A549 (cell line): Measurements from ENCODE around the gene WFIKKN1. TPM values are rescaled to one million over a fixed set of nuclear protein-coding genes. Genes with fewer than 3 reads are reported as not detected.

Source experiments
- ATAC-seq, 2 experiments: fragments of 200-7000 bp in 1 of 2; fragments of >200 bp in 1 of 2; cut with Nextera tagmentation in 1 of 2; cut with Tn5 transposase in 1 of 2; 3 replicates each; pipeline versions ENCODE4 v1.8.0 to v1.9.1; 2018 to 2020; ENCODE audit warnings: mild to moderate bottlenecking in 1 of 2, moderate library complexity in 1 of 2
- CTCF ChIA-PET: fragments of 300-600 bp; sonication (Branson Sonifier 250); formaldehyde crosslinking; extraction: SDS; loops from one replicate; lab custom pipeline; 2021; ENCODE audit warnings: antibody characterized with exemption, inconsistent platforms; lab: Yijun Ruan, JAX
- POLR2A ChIA-PET: fragments of 350-600 bp; formaldehyde crosslinking; extraction: SDS; loops from one replicate; lab custom pipeline; 2021; ENCODE audit warnings: antibody characterized with exemption, inconsistent platforms; lab: Yijun Ruan, JAX
- DNase-seq, 2 experiments: peaks; one replicate each; pipeline versions ENCODE4 v3.0.0 to v3.0.0-alpha.2; 2011 to 2016; ENCODE audit warnings: low read depth in 1 of 2, low spot score in 1 of 2
- FAIRE-seq: peaks from 2 replicates; lab custom pipeline; 2011; peaks lifted over from hg19 to GRCh38; lab: Jason Lieb, UNC
- H3K27ac ChIP-seq, 2 experiments: fragments of >200 bp; sonication (Bioruptor Twin); formaldehyde crosslinking; 3 replicates each; pipeline ENCODE4 v1.5.1; 2016 to 2017
- H3K4me1 ChIP-seq: fragments of >200 bp; sonication (Bioruptor Twin); formaldehyde crosslinking; 3 replicates; pipeline ENCODE4 v1.6.1; 2016
- H3K4me2 ChIP-seq: fragments of >200 bp; sonication (Bioruptor Twin); formaldehyde crosslinking; 3 replicates; pipeline ENCODE4 v1.6.1; 2016
- H3K4me3 ChIP-seq: fragments of >200 bp; sonication (Bioruptor Twin); formaldehyde crosslinking; 3 replicates; pipeline ENCODE4 v1.5.1; 2016
- H3K9me3 ChIP-seq: fragments of >200 bp; sonication (Bioruptor Twin); formaldehyde crosslinking; 3 replicates; pipeline ENCODE4 v1.6.1; 2016
- BHLHE40 ChIP-seq: IDR thresholded peaks from 2 replicates; pipeline ENCODE4 v1.6.1; 2012; ENCODE audit warnings: low read depth, low read length, inconsistent platforms
- CBX8 ChIP-seq: fragments of 200-600 bp; sonication (generic); IDR thresholded peaks from 2 replicates; pipeline ENCODE4 v1.6.1; 2016
- CHD2 ChIP-seq: fragments of 150-350 bp; IDR thresholded peaks from 2 replicates; pipeline ENCODE4 v1.6.1; 2014; ENCODE audit warnings: low read length; ENCODE audit not compliant: partially characterized antibody
- CHD4 ChIP-seq: fragments of 200-600 bp; sonication (generic); IDR thresholded peaks from 2 replicates; pipeline ENCODE4 v1.6.1; 2016; ENCODE audit warnings: antibody characterized with exemption, mild to moderate bottlenecking, borderline replicate concordance
- EHMT2 ChIP-seq: fragments of 200-600 bp; sonication (generic); IDR thresholded peaks from 2 replicates; pipeline ENCODE4 v1.6.1; 2016; ENCODE audit warnings: antibody characterized with exemption, low read depth, mild to moderate bottlenecking, moderate library complexity
- EP300 ChIP-seq, 2 experiments: fragments of >200 bp; sonication (Bioruptor Twin); formaldehyde crosslinking; IDR thresholded peaks; 2 replicates in 1 of 2; 3 replicates in 1 of 2; pipeline ENCODE4 v1.6.1; 2016 to 2017
- FOSB ChIP-seq: fragments of 250-450 bp; sonication (Bioruptor Pico); IDR thresholded peaks from 2 replicates; pipeline ENCODE4 v1.5.0; 2020; ENCODE audit warnings: mild to moderate bottlenecking, moderate library complexity
- FOXS1 ChIP-seq: fragments of 250-450 bp; sonication (Bioruptor Pico); IDR thresholded peaks from 2 replicates; pipeline ENCODE4 v1.5.0; 2020; ENCODE audit warnings: mild to moderate bottlenecking, moderate library complexity
- HDAC2 ChIP-seq: fragments of 200-600 bp; sonication (generic); IDR thresholded peaks from 2 replicates; pipeline ENCODE4 v1.6.1; 2016
- HEYL ChIP-seq: fragments of 250-450 bp; sonication (Bioruptor Pico); IDR thresholded peaks from 2 replicates; pipeline ENCODE4 v1.8.0; 2021; ENCODE audit warnings: mild to moderate bottlenecking, moderate library complexity
- HOXB13 ChIP-seq: fragments of 250-450 bp; sonication (Bioruptor Pico); IDR thresholded peaks from 2 replicates; pipeline ENCODE4 v1.5.0; 2020; ENCODE audit warnings: low read depth, mild to moderate bottlenecking, moderate library complexity
- JUN ChIP-seq, 2 experiments: fragments of >200 bp; sonication (Bioruptor Twin); formaldehyde crosslinking; IDR thresholded peaks; 2 replicates in 1 of 2; 3 replicates in 1 of 2; pipeline ENCODE4 v1.6.1; 2016 to 2017
- KDM5A ChIP-seq: fragments of 200-600 bp; sonication (generic); IDR thresholded peaks from 2 replicates; pipeline ENCODE4 v1.6.1; 2016; ENCODE audit warnings: antibody characterized with exemption, mild to moderate bottlenecking
- MYC ChIP-seq: IDR thresholded peaks from 2 replicates; pipeline ENCODE4 v1.6.1; 2012; ENCODE audit warnings: mild to moderate bottlenecking, inconsistent platforms, low read length, improper control_type of control experiment, borderline replicate concordance
- NR3C1 ChIP-seq: fragments of >200 bp; sonication (Bioruptor Twin); formaldehyde crosslinking; IDR thresholded peaks from 3 replicates; pipeline ENCODE4 v1.6.1; 2017
- PHF8 ChIP-seq: fragments of 200-600 bp; sonication (generic); IDR thresholded peaks from 2 replicates; pipeline ENCODE4 v1.6.1; 2016; ENCODE audit warnings: low read depth, mild to moderate bottlenecking, antibody characterized with exemption, moderate library complexity, borderline replicate concordance
- POLR2A ChIP-seq: IDR thresholded peaks from 2 replicates; pipeline ENCODE4 v1.6.1; 2012; ENCODE audit warnings: mild to moderate bottlenecking, low read length
- RFX5 ChIP-seq: fragments of 450-650 bp; IDR thresholded peaks from 2 replicates; pipeline ENCODE4 v1.7.1; 2014; ENCODE audit warnings: antibody characterized with exemption, mild to moderate bottlenecking, moderate library complexity
- RNF2 ChIP-seq: fragments of 200-600 bp; sonication (generic); IDR thresholded peaks from 2 replicates; pipeline ENCODE4 v1.6.1; 2016; ENCODE audit warnings: low read depth, mild to moderate bottlenecking, antibody characterized with exemption, moderate library complexity, borderline replicate concordance
- SMC3 ChIP-seq: fragments of >200 bp; sonication (Bioruptor Twin); formaldehyde crosslinking; IDR thresholded peaks from 3 replicates; pipeline ENCODE4 v1.6.1; 2018; ENCODE audit warnings: inconsistent platforms
- SREBF2 ChIP-seq: fragments of 450-650 bp; IDR thresholded peaks from 2 replicates; pipeline ENCODE4 v1.6.1; 2014; ENCODE audit warnings: mild to moderate bottlenecking, moderate library complexity
- TP53 ChIP-seq: fragments of 250-450 bp; sonication (Bioruptor Pico); IDR thresholded peaks from 2 replicates; pipeline ENCODE4 v1.5.0; 2021; ENCODE audit warnings: mild to moderate bottlenecking, moderate library complexity
- ZC3H11A ChIP-seq: fragments of 450-650 bp; IDR thresholded peaks from 2 replicates; pipeline ENCODE4 v1.6.1; 2014; ENCODE audit warnings: antibody characterized with exemption, mild to moderate bottlenecking
- ZFP36 ChIP-seq: fragments of 450-650 bp; IDR thresholded peaks from 2 replicates; pipeline ENCODE4 v1.6.1; 2014; ENCODE audit warnings: borderline replicate concordance; ENCODE audit not compliant: partially characterized antibody
- ZSCAN20 ChIP-seq: fragments of 250-450 bp; sonication (Bioruptor Pico); IDR thresholded peaks from 2 replicates; pipeline ENCODE4 v1.8.0; 2022; ENCODE audit warnings: mild to moderate bottlenecking, moderate library complexity
- WGBS: methylation state at CpG from one replicate; pipeline ENCODE4 v1.1.6; 2017; ENCODE audit errors: missing lambda C conversion rate; 5-methylcytosine and 5-hydroxymethylcytosine counted together
- polyA plus RNA-seq, 4 experiments: library from polyadenylated mRNA; depleted of rRNA in 3 of 4; stranded (reverse); fragments of >200 nt; fragmentation: RNase III in 1 of 4; extraction: RNeasy Plus Mini Kit Qiagen cat#74134 plus additional on column Dnase treatment in 1 of 4; gene quantifications; 2 replicates in 3 of 4; 3 replicates in 1 of 4; pipeline ENCODE4 v1.2.3, GENCODE V29; 2011 to 2017
- TF ChIP-seq, protein P1 (sequence below): fragments of >200 bp; sonication (Bioruptor Twin); formaldehyde crosslinking; IDR thresholded peaks from 3 replicates; pipeline ENCODE4 v1.6.1; 2016
- TF ChIP-seq, protein P2 (sequence below): fragments of 450-650 bp; IDR thresholded peaks from 2 replicates; pipeline ENCODE4 v1.6.1; 2014; ENCODE audit warnings: antibody characterized with exemption
- TF ChIP-seq, protein P3 (sequence below): IDR thresholded peaks from 2 replicates; pipeline ENCODE4 v1.6.1; 2012
- TF ChIP-seq, protein P4 (sequence below): IDR thresholded peaks from 2 replicates; pipeline ENCODE4 v1.6.1; 2012; ENCODE audit warnings: low read depth, borderline replicate concordance
- TF ChIP-seq, protein P5 (sequence below): fragments of >200 bp; sonication (Bioruptor Twin); formaldehyde crosslinking; IDR thresholded peaks from 3 replicates; pipeline ENCODE4 v1.5.1; 2016

The WFIKKN1 gene
- polyA plus RNA-seq, 2 of the 4 experiments (the other 2 are of a cell fraction) = 0.05 to 0.23 TPM

DNA sequence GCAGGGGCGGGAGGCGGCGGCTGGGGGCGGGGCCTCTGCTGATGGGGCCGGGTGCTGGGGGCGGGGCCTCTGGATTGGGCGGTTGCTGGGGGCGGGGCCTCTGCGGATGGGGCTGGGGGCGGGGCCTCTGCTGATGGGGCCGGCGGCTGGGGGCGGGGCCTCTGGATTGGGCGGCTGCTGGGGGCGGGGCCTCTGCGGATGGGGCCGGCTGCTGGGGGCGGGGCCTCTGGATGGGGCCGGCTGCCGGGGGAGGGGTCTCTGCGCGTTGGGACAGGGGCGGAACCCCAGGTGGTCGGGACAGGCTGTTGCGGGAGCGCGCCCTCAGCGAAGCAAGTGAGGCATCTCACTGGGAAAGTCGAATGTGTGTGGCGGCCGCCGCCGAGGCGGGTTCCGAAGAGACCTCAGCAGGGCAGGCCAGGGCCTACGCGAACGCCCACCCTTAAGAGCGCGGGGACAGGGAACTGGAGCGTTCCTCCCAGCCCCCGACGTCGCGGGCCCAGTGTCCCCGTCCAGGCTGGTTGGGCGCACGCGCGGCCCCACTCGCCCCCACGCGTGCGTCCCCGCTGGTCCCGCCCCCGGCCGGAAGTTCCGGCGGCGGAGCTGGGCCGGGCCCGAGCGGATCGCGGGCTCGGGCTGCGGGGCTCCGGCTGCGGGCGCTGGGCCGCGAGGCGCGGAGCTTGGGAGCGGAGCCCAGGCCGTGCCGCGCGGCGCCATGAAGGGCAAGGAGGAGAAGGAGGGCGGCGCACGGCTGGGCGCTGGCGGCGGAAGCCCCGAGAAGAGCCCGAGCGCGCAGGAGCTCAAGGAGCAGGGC, 49.2 kb downstream of the WFIKKN1 start, which contains the start of gene STUB1:
TSS of gene STUB1 (plus strand) at position 597 of the 811 bp plus-strand sequence. CDS start at position 713, 116 bp downstream.
- CTCF ChIA-PET = interaction anchor here (0.7 to 2.9 kb wide), 8 partner anchors 12 to 106 kb away, joined by 3 to 17 read pairs (median 4); partner anchors contain the start of gene RHOT2
- TF ChIP-seq, protein P1, sequence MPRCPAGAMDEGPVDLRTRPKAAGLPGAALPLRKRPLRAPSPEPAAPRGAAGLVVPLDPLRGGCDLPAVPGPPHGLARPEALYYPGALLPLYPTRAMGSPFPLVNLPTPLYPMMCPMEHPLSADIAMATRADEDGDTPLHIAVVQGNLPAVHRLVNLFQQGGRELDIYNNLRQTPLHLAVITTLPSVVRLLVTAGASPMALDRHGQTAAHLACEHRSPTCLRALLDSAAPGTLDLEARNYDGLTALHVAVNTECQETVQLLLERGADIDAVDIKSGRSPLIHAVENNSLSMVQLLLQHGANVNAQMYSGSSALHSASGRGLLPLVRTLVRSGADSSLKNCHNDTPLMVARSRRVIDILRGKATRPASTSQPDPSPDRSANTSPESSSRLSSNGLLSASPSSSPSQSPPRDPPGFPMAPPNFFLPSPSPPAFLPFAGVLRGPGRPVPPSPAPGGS = peak; percentile 70; the same call in 2 of the 3 replicates
- TF ChIP-seq PHF8 (peak; percentile 40; the same call in 1 of the 2 replicates), POLR2A (peak; percentile 48), SREBF2 (no peak), TP53 (CRISPR knock-in tag) (peak; percentile 54; the same call in 1 of the 2 replicates), KDM5A (no peak), ZC3H11A (no peak), CHD2 (no peak), EHMT2 (no peak), MYC (0 out of 2 replicates have a peak, but pooled peaks have one; percentile 27), ZSCAN20 (no peak), HDAC2 (no peak), EP300 (IDR thresholded peaks at IDR 0.05) (no peak), CBX8 (no peak), JUN (IDR thresholded peaks at IDR 0.05) (peak; percentile 84), CHD4 (no peak), SMC3 (no peak)
- TF ChIP-seq, protein P2, sequence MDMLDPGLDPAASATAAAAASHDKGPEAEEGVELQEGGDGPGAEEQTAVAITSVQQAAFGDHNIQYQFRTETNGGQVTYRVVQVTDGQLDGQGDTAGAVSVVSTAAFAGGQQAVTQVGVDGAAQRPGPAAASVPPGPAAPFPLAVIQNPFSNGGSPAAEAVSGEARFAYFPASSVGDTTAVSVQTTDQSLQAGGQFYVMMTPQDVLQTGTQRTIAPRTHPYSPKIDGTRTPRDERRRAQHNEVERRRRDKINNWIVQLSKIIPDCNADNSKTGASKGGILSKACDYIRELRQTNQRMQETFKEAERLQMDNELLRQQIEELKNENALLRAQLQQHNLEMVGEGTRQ = no peak
- TF ChIP-seq, protein P3, sequence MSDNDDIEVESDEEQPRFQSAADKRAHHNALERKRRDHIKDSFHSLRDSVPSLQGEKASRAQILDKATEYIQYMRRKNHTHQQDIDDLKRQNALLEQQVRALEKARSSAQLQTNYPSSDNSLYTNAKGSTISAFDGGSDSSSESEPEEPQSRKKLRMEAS = peak; percentile 65; the same call in 1 of the 2 replicates
- TF ChIP-seq, protein P4, sequence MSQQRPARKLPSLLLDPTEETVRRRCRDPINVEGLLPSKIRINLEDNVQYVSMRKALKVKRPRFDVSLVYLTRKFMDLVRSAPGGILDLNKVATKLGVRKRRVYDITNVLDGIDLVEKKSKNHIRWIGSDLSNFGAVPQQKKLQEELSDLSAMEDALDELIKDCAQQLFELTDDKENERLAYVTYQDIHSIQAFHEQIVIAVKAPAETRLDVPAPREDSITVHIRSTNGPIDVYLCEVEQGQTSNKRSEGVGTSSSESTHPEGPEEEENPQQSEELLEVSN = peak; percentile 59

DNA sequence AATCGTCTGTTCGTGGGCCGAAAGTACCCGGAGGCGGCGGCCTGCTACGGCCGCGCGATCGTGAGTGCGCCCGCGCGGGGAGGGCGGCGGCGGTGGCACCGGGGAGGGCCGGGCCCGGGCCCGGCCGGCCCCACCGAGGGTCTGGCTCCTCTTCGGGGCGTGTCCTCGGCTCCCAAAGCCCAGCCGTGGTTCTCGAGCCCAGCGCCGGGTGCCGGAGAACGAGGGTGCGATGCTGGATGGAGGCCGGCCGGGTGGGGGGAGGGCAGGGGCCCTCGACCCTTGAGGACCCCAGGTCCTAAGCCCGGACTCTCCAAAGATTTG, 49.8 kb downstream of the WFIKKN1 start:
- 0% methylated on average over 1 of the region's 38 CpGs for WGBS
- Histone ChIP-seq H3K4me3 (peak overlapping the region; percentile 74), H3K4me2 (peak overlapping the region; percentile 93), H3K27ac (peak overlapping the region; percentile 84 to 97), H3K9me3 (no peaks in the 10 kb centered on the region), H3K4me1 (peaks cover 41% of the 10 kb centered on the region)
- no peak for ATAC-seq
- DNase-seq = no peak
- TF ChIP-seq POLR2A (peak; percentile 1; the same call in 1 of the 2 replicates), FOSB (CRISPR knock-in tag) (no peak), RFX5 (no peak), CHD4 (no peak), HOXB13 (no peak), HEYL (no peak), BHLHE40 (no peak), KDM5A (no peak), ZSCAN20 (no peak), CBX8 (no peak), NR3C1 (no peak), SREBF2 (no peak), ZC3H11A (no peak), HDAC2 (no peak), ZFP36 (no peak), RNF2 (0 out of 2 replicates have a peak, but pooled peaks have one; percentile 21), FOXS1 (CRISPR knock-in tag) (no peak), EHMT2 (no peak), JUN (IDR thresholded peaks at IDR 0.05) (peak in 1 of 2 experiments; percentile 13; a peak in 1 of 5 replicates)
- TF ChIP-seq, protein P5, sequence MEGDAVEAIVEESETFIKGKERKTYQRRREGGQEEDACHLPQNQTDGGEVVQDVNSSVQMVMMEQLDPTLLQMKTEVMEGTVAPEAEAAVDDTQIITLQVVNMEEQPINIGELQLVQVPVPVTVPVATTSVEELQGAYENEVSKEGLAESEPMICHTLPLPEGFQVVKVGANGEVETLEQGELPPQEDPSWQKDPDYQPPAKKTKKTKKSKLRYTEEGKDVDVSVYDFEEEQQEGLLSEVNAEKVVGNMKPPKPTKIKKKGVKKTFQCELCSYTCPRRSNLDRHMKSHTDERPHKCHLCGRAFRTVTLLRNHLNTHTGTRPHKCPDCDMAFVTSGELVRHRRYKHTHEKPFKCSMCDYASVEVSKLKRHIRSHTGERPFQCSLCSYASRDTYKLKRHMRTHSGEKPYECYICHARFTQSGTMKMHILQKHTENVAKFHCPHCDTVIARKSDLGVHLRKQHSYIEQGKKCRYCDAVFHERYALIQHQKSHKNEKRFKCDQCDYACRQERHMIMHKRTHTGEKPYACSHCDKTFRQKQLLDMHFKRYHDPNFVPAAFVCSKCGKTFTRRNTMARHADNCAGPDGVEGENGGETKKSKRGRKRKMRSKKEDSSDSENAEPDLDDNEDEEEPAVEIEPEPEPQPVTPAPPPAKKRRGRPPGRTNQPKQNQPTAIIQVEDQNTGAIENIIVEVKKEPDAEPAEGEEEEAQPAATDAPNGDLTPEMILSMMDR = no peak
- TF ChIP-seq, protein P3 = no peak
- CTCF ChIA-PET = interaction anchor here (0.7 to 2.9 kb wide), 8 partner anchors 13 to 105 kb away, joined by 3 to 15 read pairs (median 4); partner anchors contain the start of gene RHOT2
- no peak for FAIRE-seq
- POLR2A ChIA-PET = interaction anchor here (0.7 to 2.0 kb wide), 4 partner anchors 9 to 53 kb away, joined by 3 to 12 read pairs (median 5); partner anchors contain the start of genes ANTKMT and WDR24

More for the DNA sequence above, 49.2 kb downstream of the WFIKKN1 start, which contains the start of gene STUB1:
- H3K4me3 ChIP-seq = peak within 1 kb of the TSS; percentile 74
- peak in 1 of 2 experiments; percentile 91 for DNase-seq
- peak; percentile 20 to 51 for ATAC-seq
- peaks cover 45% of the 10 kb centered on the region for H3K4me1 ChIP-seq
- POLR2A ChIA-PET = interaction anchor here (0.6 to 2.0 kb wide), 6 partner anchors 10 to 53 kb away, joined by 3 to 12 read pairs (median 6); partner anchors contain the start of genes ANTKMT and WDR24
- WGBS = 0% methylated on average over 9 of the region's 91 CpGs
- peak within 1 kb of the TSS; percentile 84 to 97 for H3K27ac ChIP-seq
- no peaks in the 10 kb centered on the region for H3K9me3 ChIP-seq
- H3K4me2 ChIP-seq = peak within 1 kb of the TSS; percentile 93
- no peak for FAIRE-seq
